ENCODE measurements around the gene SGCA.

SGCA gene

GRCh38 chr17:50133769-50134099 lies 32.1 kb upstream of the SGCA start:
- no peak for TF ChIP-seq USF1 (IDR thresholded peaks at IDR 0.05)
- no peak for TF ChIP-seq TCF12 (IDR thresholded peaks at IDR 0.05; ENCODE audit: low read depth)
- TF ChIP-seq FOXM1 (IDR thresholded peaks at IDR 0.05; ENCODE audit: borderline replicate concordance, low read depth), result no peak
- no peak for TF ChIP-seq CREB1 (IDR thresholded peaks at IDR 0.05; ENCODE audit: low read depth)
- no peak for TF ChIP-seq TAF1 (IDR thresholded peaks at IDR 0.05; ENCODE audit: low read depth)
- TF ChIP-seq EP300 (IDR thresholded peaks at IDR 0.05; ENCODE audit: borderline replicate concordance), result no peak
- TF ChIP-seq RAD21 (IDR thresholded peaks at IDR 0.05; ENCODE audit: low read depth), result no peak
- no peak for TF ChIP-seq TEAD4 (IDR thresholded peaks at IDR 0.05)
- no peak for TF ChIP-seq NFIC (IDR thresholded peaks at IDR 0.05)
- TF ChIP-seq CEBPB (IDR thresholded peaks at IDR 0.05), result no peak
- TF ChIP-seq ZBTB7A (IDR thresholded peaks at IDR 0.05; ENCODE audit: low read depth), result no peak
- no peak for TF ChIP-seq YY1 (IDR thresholded peaks at IDR 0.05; ENCODE audit: low read depth)
- no peak for TF ChIP-seq EGR1 (IDR thresholded peaks at IDR 0.05)
- TF ChIP-seq REST (IDR thresholded peaks at IDR 0.05; ENCODE audit: low read depth), result no peak
- no peak for TF ChIP-seq MAX (IDR thresholded peaks at IDR 0.05)

- no peak for TF ChIP-seq CREB1 (IDR thresholded peaks at IDR 0.05; ENCODE audit: low read depth)
- no peak for TF ChIP-seq FOXM1 (IDR thresholded peaks at IDR 0.05; ENCODE audit: borderline replicate concordance, low read depth)
Observed at GRCh38 chr17:50134206-50135110, 31.3 kb upstream of the SGCA start.

- TF ChIP-seq YY1 (IDR thresholded peaks at IDR 0.05; ENCODE audit: low read depth), result no peak
- no peak for TF ChIP-seq TAF1 (IDR thresholded peaks at IDR 0.05; ENCODE audit: low read depth)
- TF ChIP-seq EGR1 (IDR thresholded peaks at IDR 0.05), result no peak
- TF ChIP-seq TCF12 (IDR thresholded peaks at IDR 0.05; ENCODE audit: low read depth), result no peak
- no peak for TF ChIP-seq CREB1 (IDR thresholded peaks at IDR 0.05; ENCODE audit: low read depth)
- no peak for TF ChIP-seq CEBPB (IDR thresholded peaks at IDR 0.05)
- TF ChIP-seq ZBTB7A (IDR thresholded peaks at IDR 0.05; ENCODE audit: low read depth), result no peak
- no peak for TF ChIP-seq EP300 (IDR thresholded peaks at IDR 0.05; ENCODE audit: borderline replicate concordance)
- no peak for TF ChIP-seq USF1 (IDR thresholded peaks at IDR 0.05)
- no peak for TF ChIP-seq TEAD4 (IDR thresholded peaks at IDR 0.05)
- TF ChIP-seq NFIC (IDR thresholded peaks at IDR 0.05), result no peak
- TF ChIP-seq FOXM1 (IDR thresholded peaks at IDR 0.05; ENCODE audit: borderline replicate concordance, low read depth), result no peak
- no peak for TF ChIP-seq RAD21 (IDR thresholded peaks at IDR 0.05; ENCODE audit: low read depth)
- no peak for TF ChIP-seq REST (IDR thresholded peaks at IDR 0.05; ENCODE audit: low read depth)
- no peak for TF ChIP-seq MAX (IDR thresholded peaks at IDR 0.05)
Observed at GRCh38 chr17:50135316-50136095, 30.3 kb upstream of the SGCA start.

GRCh38 chr17:50136096-50136687 lies 29.6 kb upstream of the SGCA start:
- no peak for TF ChIP-seq EP300 (IDR thresholded peaks at IDR 0.05; ENCODE audit: borderline replicate concordance)

GRCh38 chr17:50137042-50137441 lies 28.8 kb upstream of the SGCA start:
- TF ChIP-seq TEAD4 (IDR thresholded peaks at IDR 0.05), result no peak
- no peak for TF ChIP-seq MAX (IDR thresholded peaks at IDR 0.05)
- TF ChIP-seq CEBPB (IDR thresholded peaks at IDR 0.05), result no peak
- TF ChIP-seq CREB1 (IDR thresholded peaks at IDR 0.05; ENCODE audit: low read depth), result no peak
- TF ChIP-seq NFIC (IDR thresholded peaks at IDR 0.05), result no peak
- no peak for TF ChIP-seq REST (IDR thresholded peaks at IDR 0.05; ENCODE audit: low read depth)
- no peak for TF ChIP-seq RAD21 (IDR thresholded peaks at IDR 0.05; ENCODE audit: low read depth)
- no peak for TF ChIP-seq EP300 (IDR thresholded peaks at IDR 0.05; ENCODE audit: borderline replicate concordance)
- no peak for TF ChIP-seq TCF12 (IDR thresholded peaks at IDR 0.05; ENCODE audit: low read depth)
- TF ChIP-seq EGR1 (IDR thresholded peaks at IDR 0.05), result no peak
- no peak for TF ChIP-seq TAF1 (IDR thresholded peaks at IDR 0.05; ENCODE audit: low read depth)
- no peak for TF ChIP-seq YY1 (IDR thresholded peaks at IDR 0.05; ENCODE audit: low read depth)
- TF ChIP-seq USF1 (IDR thresholded peaks at IDR 0.05), result no peak
- no peak for TF ChIP-seq FOXM1 (IDR thresholded peaks at IDR 0.05; ENCODE audit: borderline replicate concordance, low read depth)
- no peak for TF ChIP-seq ZBTB7A (IDR thresholded peaks at IDR 0.05; ENCODE audit: low read depth)
